IMR-90 (cell line): Measurements from ENCODE around the gene EIF2S1. TPM values are rescaled to one million over a fixed set of nuclear protein-coding genes. Genes with fewer than 3 reads are reported as not detected.

Experiments used
- ATAC-seq: fragments of 200-7000 bp; cut with Tn5 transposase; 2 replicates; pipeline ENCODE4 v1.9.1; 2020; ENCODE audit warnings: low read depth, mild to moderate bottlenecking, moderate library complexity
- BruUV-seq: library from RNA; stranded (reverse); fragments of 400-500 nt; replicated peaks from 2 replicates; lab custom pipeline; 2021; lab: Mats Ljungman, UMichigan
- CTCF ChIA-PET: fragments of 300-600 bp; formaldehyde crosslinking; extraction: SDS; loops from one replicate; lab custom pipeline; 2021; ENCODE audit warnings: antibody characterized with exemption; lab: Yijun Ruan, JAX
- POLR2A ChIA-PET: fragments of 300-600 bp; sonication (Branson Sonifier 250); formaldehyde crosslinking; loops from one replicate; lab custom pipeline; 2022; ENCODE audit warnings: antibody characterized with exemption; ENCODE audit not compliant: unreplicated experiment; lab: Charles Lee
- DNase-seq: peaks from one replicate; pipeline ENCODE4 v3.0.0; 2013
- H2AFZ ChIP-seq: replicated peaks from 2 replicates; pipeline ENCODE3; 2013; ENCODE audit warnings: low read length, mild to moderate bottlenecking; ENCODE audit not compliant: poor library complexity
- H2AK5ac ChIP-seq: 2 replicates; pipeline ENCODE4 v1.6.1; 2013; ENCODE audit warnings: low read depth, low read length, inconsistent platforms
- H2AK9ac ChIP-seq: replicated peaks from 2 replicates; pipeline ENCODE3; 2013; ENCODE audit warnings: mild to moderate bottlenecking, low read depth, low read length, moderate library complexity; ENCODE audit not compliant: poor library complexity
- H2BK120ac ChIP-seq: 2 replicates; pipeline ENCODE4 v1.6.1; 2013; ENCODE audit warnings: low read depth, low read length, inconsistent platforms
- H2BK15ac ChIP-seq: 3 replicates; pipeline ENCODE4 v1.6.1; 2013; ENCODE audit warnings: low read depth, low read length, inconsistent platforms
- H2BK20ac ChIP-seq: 2 replicates; pipeline ENCODE4 v1.6.1; 2013; ENCODE audit warnings: low read depth, mild to moderate bottlenecking, inconsistent platforms, low read length, moderate library complexity
- H2BK5ac ChIP-seq: 2 replicates; pipeline ENCODE4 v1.6.1; 2013; ENCODE audit warnings: mild to moderate bottlenecking, low read depth, low read length, inconsistent platforms; ENCODE audit not compliant: poor library complexity, severe bottlenecking
- H3K14ac ChIP-seq: replicated peaks from 2 replicates; pipeline ENCODE4 v1.6.1; 2013; ENCODE audit warnings: low read depth, low read length, inconsistent platforms
- H3K18ac ChIP-seq: 2 replicates; pipeline ENCODE4 v1.6.1; 2013; ENCODE audit warnings: low read depth, low read length, control low read depth
- H3K23ac ChIP-seq: 2 replicates; pipeline ENCODE4 v1.6.1; 2013; ENCODE audit warnings: low read depth, low read length, inconsistent platforms
- H3K27ac ChIP-seq: 2 replicates; pipeline ENCODE4 v1.5.1; 2013; ENCODE audit warnings: mild to moderate bottlenecking, control low read depth, low read length; ENCODE audit not compliant: insufficient read depth
- H3K27me3 ChIP-seq: 2 replicates; pipeline ENCODE4 v1.6.1; 2013; ENCODE audit warnings: low read length; ENCODE audit not compliant: control insufficient read depth, insufficient read depth
- H3K36me3 ChIP-seq: 2 replicates; pipeline ENCODE4 v1.6.1; 2013; ENCODE audit warnings: low read length, mixed read lengths; ENCODE audit not compliant: control insufficient read depth, insufficient read depth
- H3K4ac ChIP-seq: 2 replicates; pipeline ENCODE4 v1.6.1; 2013; ENCODE audit warnings: low read depth, low read length, inconsistent platforms
- H3K4me1 ChIP-seq: 2 replicates; pipeline ENCODE4 v1.6.1; 2013; ENCODE audit warnings: low read length, mixed read lengths; ENCODE audit not compliant: control insufficient read depth, insufficient read depth
- H3K4me2 ChIP-seq: 2 replicates; pipeline ENCODE4 v1.6.1; 2013; ENCODE audit warnings: low read depth, mild to moderate bottlenecking, control low read depth, low read length, moderate library complexity
- H3K4me3 ChIP-seq: 2 replicates; pipeline ENCODE4 v1.5.1; 2013; ENCODE audit warnings: low read depth, mild to moderate bottlenecking, control low read depth, low read length, moderate library complexity; ENCODE audit not compliant: insufficient read depth
- H3K56ac ChIP-seq: 2 replicates; pipeline ENCODE4 v1.6.1; 2013; ENCODE audit warnings: low read length, inconsistent platforms; ENCODE audit not compliant: insufficient read depth; ENCODE audit errors: extremely low read depth
- H3K79me1 ChIP-seq, 2 experiments: 2 replicates each; pipeline ENCODE4 v1.6.1; 2013; ENCODE audit warnings: low read length in 2 of 2, inconsistent platforms in 1 of 2, low read depth in 1 of 2
- H3K9ac ChIP-seq: 2 replicates; pipeline ENCODE4 v1.6.1; 2013; ENCODE audit warnings: low read depth, low read length, control low read depth
- H3K9me1 ChIP-seq: 2 replicates; pipeline ENCODE4 v1.6.1; 2013; ENCODE audit warnings: low read length, inconsistent platforms; ENCODE audit not compliant: insufficient read depth
- H3K9me3 ChIP-seq: 2 replicates; pipeline ENCODE4 v1.6.1; 2013; ENCODE audit warnings: low read length; ENCODE audit not compliant: control insufficient read depth, insufficient read depth
- H4K20me1 ChIP-seq: 2 replicates; pipeline ENCODE4 v1.6.1; 2013; ENCODE audit warnings: low read length, inconsistent platforms; ENCODE audit not compliant: insufficient read depth
- H4K5ac ChIP-seq: 2 replicates; pipeline ENCODE4 v1.6.1; 2013; ENCODE audit warnings: mild to moderate bottlenecking, low read depth, low read length, control low read depth
- H4K8ac ChIP-seq, 2 experiments: 2 replicates each; pipeline ENCODE4 v1.6.1; 2013; ENCODE audit warnings: low read depth in 2 of 2, low read length in 2 of 2, control low read depth in 1 of 2, inconsistent platforms in 1 of 2
- H4K91ac ChIP-seq: 2 replicates; pipeline ENCODE4 v1.6.1; 2013; ENCODE audit warnings: low read depth, low read length, inconsistent platforms; ENCODE audit not compliant: insufficient read depth
- BHLHE40 ChIP-seq: fragments of 150-350 bp; IDR thresholded peaks from 2 replicates; pipeline ENCODE4 v1.6.1; 2016; ENCODE audit warnings: mild to moderate bottlenecking, low read depth, low read length
- CTCF ChIP-seq: conservative IDR thresholded peaks from 2 replicates; pipeline ENCODE4 v1.5.1; 2012; ENCODE audit warnings: mild to moderate bottlenecking, low read depth, low read length, improper control_type of control experiment
- RCOR1 ChIP-seq: IDR thresholded peaks from 2 replicates; pipeline ENCODE4 v1.6.1; 2012; ENCODE audit warnings: mild to moderate bottlenecking, low read length, improper control_type of control experiment; ENCODE audit not compliant: insufficient replicate concordance
- RFX5 ChIP-seq: IDR thresholded peaks from 2 replicates; pipeline ENCODE4 v1.8.0; 2012; ENCODE audit warnings: low read depth, mild to moderate bottlenecking, low read length, moderate library complexity
- SMC3 ChIP-seq: fragments of 150-350 bp; IDR thresholded peaks from 2 replicates; pipeline ENCODE4 v1.6.1; 2016; ENCODE audit warnings: low read depth, mild to moderate bottlenecking, antibody characterized with exemption, low read length, moderate library complexity
- WGBS, 2 experiments: methylation state at CpG; one replicate each; pipeline versions ENCODE4 v1.1.5 to v1.1.7; 2013; ENCODE audit warnings: missing lambda C conversion rate in 2 of 2; ENCODE audit not compliant: insufficient read length in 1 of 2; ENCODE audit errors: extremely low coverage in 2 of 2; 5-methylcytosine and 5-hydroxymethylcytosine counted together
- dilution Hi-C: fragments of 300-500 bp; cut with HindIII; formaldehyde crosslinking; loops from one replicate; pipeline ENCODE4 v1.14.3; 2018; ENCODE audit warnings: low sequenced_read_pairs; ENCODE audit not compliant: unreplicated experiment
- in situ Hi-C: fragments of 300-500 bp; cut with MboI; formaldehyde crosslinking; loops from 3 replicates; pipeline ENCODE4 v1.14.3; 2019; ENCODE audit warnings: low sequenced_read_pairs, inconsistent platforms, mixed read lengths
- intact Hi-C: fragments of 100-400 bp; cut with micrococcal nuclease; formaldehyde crosslinking; loops from 2 replicates; pipeline ENCODE4 v1.10.0; 2022
- polyA plus RNA-seq, 3 experiments: library from polyadenylated mRNA; depleted of rRNA; stranded (reverse); fragments of >200 nt; gene quantifications; 2 replicates each; pipeline ENCODE4 v1.2.3, GENCODE V29; 2012; ENCODE audit warnings: low replicate concordance in 1 of 3
- total RNA-seq: library from RNA; depleted of rRNA; stranded (reverse); fragments of >200 nt; gene quantifications from 2 replicates; pipeline ENCODE4 v1.2.3, GENCODE V29; 2012
- TF ChIP-seq, protein P1 (sequence below): fragments of 150-350 bp; IDR thresholded peaks from 2 replicates; pipeline ENCODE4 v1.6.1; 2017; ENCODE audit warnings: mild to moderate bottlenecking, antibody characterized with exemption, low read length, low read depth

Gene EIF2S1
- total and polyA plus RNA-seq, 2 of the 4 experiments (the other 2 are of a cell fraction): 57.9 to 125 TPM

DNA sequence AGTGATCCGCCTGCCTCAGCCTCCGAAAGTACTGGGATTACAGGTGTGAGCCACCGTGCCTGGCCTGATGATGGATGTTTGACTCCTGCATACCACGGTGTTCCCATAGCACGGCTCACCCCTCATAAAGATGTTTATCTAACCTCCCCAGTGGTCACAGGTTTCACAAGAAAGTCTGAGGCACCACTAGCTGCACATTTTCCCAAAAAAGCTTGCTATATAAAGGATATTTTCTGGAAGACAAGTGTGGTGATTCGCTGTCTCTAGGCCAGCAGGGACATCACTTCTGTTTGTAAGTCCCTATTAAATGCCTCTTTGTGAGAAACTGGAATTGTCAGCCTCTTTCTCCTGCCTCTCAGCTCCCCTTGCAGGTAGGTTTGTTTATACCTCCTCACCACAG lies 33.6 kb downstream of the EIF2S1 start (continued):
- TF ChIP-seq CTCF: no peak

DNA sequence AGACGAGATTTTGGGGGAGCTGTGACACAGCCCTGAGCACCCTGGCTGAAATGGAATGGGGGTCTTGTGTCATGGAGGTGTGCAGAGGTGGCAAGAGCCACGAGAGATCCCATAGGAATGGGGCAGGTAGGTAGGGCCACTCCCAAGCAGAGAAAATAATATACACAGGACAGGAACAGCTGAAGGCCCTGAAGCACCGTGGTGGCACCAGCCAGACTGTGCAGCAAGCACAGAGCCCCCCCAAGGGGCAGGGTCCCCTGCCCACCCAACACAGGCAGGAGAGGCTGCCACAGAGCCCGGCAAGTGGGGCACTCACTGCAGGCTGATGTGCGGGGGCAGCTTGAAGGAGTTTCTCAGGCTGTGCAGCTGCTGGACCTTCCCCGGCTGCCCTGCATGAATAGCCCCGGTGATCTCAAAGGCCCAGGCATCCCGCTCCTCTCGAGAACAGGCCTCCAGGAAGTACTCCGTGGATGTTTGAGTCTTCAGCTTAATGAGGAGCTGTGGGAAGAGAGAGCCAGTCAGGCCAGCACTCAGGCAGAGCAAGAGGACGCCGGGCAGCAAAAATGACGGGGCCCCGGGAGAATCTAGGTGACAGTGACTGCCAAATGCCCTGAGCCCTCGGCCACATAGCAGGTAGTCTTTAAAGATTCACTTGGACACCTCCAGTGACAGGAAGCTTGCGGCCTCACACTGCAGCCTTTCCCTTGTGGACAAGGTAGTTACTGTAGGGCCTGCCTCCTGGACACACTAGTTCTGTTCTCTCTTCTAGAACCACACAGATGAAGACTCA lies 35.2 kb downstream of the EIF2S1 start:
- Histone ChIP-seq H3K14ac (no peak overlapping the region), H3K9me3 (no peaks in the 10 kb centered on the region), H3K18ac (no peak overlapping the region), H3K4ac (no peak overlapping the region), H3K23ac (no peak overlapping the region), H2AFZ (peak overlapping the region; percentile 15), H3K27ac (no peak overlapping the region), H2BK5ac (no peak overlapping the region), H4K5ac (no peak overlapping the region), H2BK20ac (no peak overlapping the region), H2BK15ac (no peak overlapping the region), H4K20me1 (no peaks in the 10 kb centered on the region), H3K4me3 (no peak overlapping the region), H3K56ac (no peak overlapping the region), H3K4me2 (no peak overlapping the region), H3K36me3 (no peaks in the 10 kb centered on the region), H3K79me1 (no peaks in the 10 kb centered on the region), H2BK120ac (no peak overlapping the region), H3K9ac (no peak overlapping the region), H4K91ac (no peak overlapping the region), H2AK9ac (peak overlapping the region; percentile 66), H3K4me1 (no peaks in the 10 kb centered on the region), H3K27me3 (peaks cover under 1% of the 10 kb centered on the region; the same call in 1 of the 2 replicates), H3K9me1 (peaks cover 3% of the 10 kb centered on the region; the same call in 1 of the 2 replicates), H4K8ac (no peak overlapping the region), H2AK5ac (no peak overlapping the region)
- DNase-seq: no peak
- TF ChIP-seq RFX5 (no peak), RCOR1 (no peak), BHLHE40 (no peak), SMC3 (no peak)
- TF ChIP-seq, protein P1, sequence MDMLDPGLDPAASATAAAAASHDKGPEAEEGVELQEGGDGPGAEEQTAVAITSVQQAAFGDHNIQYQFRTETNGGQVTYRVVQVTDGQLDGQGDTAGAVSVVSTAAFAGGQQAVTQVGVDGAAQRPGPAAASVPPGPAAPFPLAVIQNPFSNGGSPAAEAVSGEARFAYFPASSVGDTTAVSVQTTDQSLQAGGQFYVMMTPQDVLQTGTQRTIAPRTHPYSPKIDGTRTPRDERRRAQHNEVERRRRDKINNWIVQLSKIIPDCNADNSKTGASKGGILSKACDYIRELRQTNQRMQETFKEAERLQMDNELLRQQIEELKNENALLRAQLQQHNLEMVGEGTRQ: no peak
- ATAC-seq: no peak
- in situ Hi-C loops (no loop called here), intact Hi-C loops (no loop called here), dilution Hi-C loops (no loop called here)
- WGBS, 2 experiments: 20% methylated on average over 1 of the region's 16 CpGs; no CpG with 5 or more reads in 1 of the 2 experiments
- POLR2A ChIA-PET: no interaction called here
- BruUV-seq: no TSS peak
- CTCF ChIA-PET: no interaction called here
